Spinal cord (tissue), 10 donors: ENCODE results near the gene DBNDD2. TPM values are rescaled to one million over a fixed set of nuclear protein-coding genes. Genes with fewer than 3 reads are reported as not detected.

Experiments
- DNase-seq, 6 donors: peaks; one replicate each; pipeline versions ENCODE4 v3.0.0 to v3.0.0-alpha.2; 2013 to 2015; ENCODE audit warnings: low spot score in 6 of 6, low read depth in 4 of 6
- H3K27ac ChIP-seq: one replicate; pipeline ENCODE4 v1.5.1; 2013; ENCODE audit warnings: low read depth, low read length, control low read depth
- H3K27me3 ChIP-seq: one replicate; pipeline ENCODE4 v1.6.1; 2013; ENCODE audit warnings: low read length; ENCODE audit not compliant: control insufficient read depth, insufficient read depth
- H3K36me3 ChIP-seq: one replicate; pipeline ENCODE4 v1.6.1; 2013; ENCODE audit warnings: low read length; ENCODE audit not compliant: control insufficient read depth, insufficient read depth
- H3K4me1 ChIP-seq: one replicate; pipeline ENCODE4 v1.6.1; 2013; ENCODE audit warnings: low read length; ENCODE audit not compliant: control insufficient read depth, insufficient read depth
- H3K4me3 ChIP-seq: one replicate; pipeline ENCODE4 v1.5.1; 2013; ENCODE audit warnings: low read depth, low read length, control low read depth
- H3K9me3 ChIP-seq: one replicate; pipeline ENCODE4 v1.6.1; 2013; ENCODE audit warnings: low read length; ENCODE audit not compliant: control insufficient read depth, insufficient read depth
- WGBS: methylation state at CpG from one replicate; pipeline ENCODE4 v1.1.5; 2013; ENCODE audit warnings: missing lambda C conversion rate; ENCODE audit not compliant: insufficient coverage; 5-methylcytosine and 5-hydroxymethylcytosine counted together
- polyA plus RNA-seq, 2 donors: library from polyadenylated mRNA; unstranded; fragments of 120-200 nt; gene quantifications; one replicate each; pipeline ENCODE4 v1.2.1, GENCODE V29; 2013; ENCODE audit not compliant: insufficient read length in 2 of 2
- total RNA-seq, 2 donors: library from RNA; depleted of rRNA in 1 of 2; stranded (reverse); fragments of 120-200 nt in 1 of 2; fragments of >200 nt in 1 of 2; gene quantifications; one replicate each; pipeline versions ENCODE4 v1.2.3 to v1.2.4, GENCODE V29; 2013 to 2014
- donor health status: healthy.

The DBNDD2 gene
- total and polyA plus RNA-seq, 4 donors: 22.7 to 69.3 (median 50.1) TPM

DNA sequence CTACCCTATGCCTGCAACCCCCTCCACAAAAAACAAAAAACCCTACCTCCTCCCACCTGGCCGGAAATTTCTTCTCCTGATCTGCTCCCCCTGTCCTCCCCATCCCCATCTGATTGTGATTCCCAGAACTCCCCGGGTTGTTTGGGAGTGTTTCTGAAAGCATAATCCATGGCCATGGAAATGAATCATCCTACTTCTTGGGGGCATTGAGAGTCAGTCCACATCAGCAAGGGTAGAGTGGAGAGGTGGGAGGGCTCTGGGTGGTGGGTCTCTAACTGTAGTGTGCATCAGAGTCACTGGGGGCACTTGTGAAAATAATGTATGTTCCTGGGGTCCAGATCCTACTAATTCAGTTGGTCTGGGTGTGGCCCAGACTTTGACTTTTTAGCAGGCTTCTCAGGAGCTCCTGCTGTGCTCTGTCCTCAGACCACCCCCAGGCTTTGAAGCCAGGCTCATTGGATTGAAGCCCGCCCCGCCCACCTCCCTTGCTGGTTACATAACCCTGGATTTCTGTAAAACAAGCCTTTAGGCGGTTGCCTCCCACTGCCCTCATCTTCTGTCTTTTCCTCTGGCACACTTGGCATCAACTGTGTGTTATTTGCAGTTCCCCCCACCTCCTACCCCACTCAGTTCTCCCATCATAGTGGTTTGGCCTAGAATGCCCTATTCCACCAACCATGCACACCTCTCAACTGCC lies 18.4 kb downstream of the DBNDD2 start:
- Histone ChIP-seq H3K4me3 (no peak overlapping the region), H3K27ac (no peak overlapping the region), H3K27me3 (no peaks in the 10 kb centered on the region), H3K9me3 (no peaks in the 10 kb centered on the region), H3K36me3 (peaks cover 36% of the 10 kb centered on the region), H3K4me1 (no peaks in the 10 kb centered on the region)
- 71% methylated on average over 3 of the region's 5 CpGs for WGBS
- no peak for DNase-seq

DNA sequence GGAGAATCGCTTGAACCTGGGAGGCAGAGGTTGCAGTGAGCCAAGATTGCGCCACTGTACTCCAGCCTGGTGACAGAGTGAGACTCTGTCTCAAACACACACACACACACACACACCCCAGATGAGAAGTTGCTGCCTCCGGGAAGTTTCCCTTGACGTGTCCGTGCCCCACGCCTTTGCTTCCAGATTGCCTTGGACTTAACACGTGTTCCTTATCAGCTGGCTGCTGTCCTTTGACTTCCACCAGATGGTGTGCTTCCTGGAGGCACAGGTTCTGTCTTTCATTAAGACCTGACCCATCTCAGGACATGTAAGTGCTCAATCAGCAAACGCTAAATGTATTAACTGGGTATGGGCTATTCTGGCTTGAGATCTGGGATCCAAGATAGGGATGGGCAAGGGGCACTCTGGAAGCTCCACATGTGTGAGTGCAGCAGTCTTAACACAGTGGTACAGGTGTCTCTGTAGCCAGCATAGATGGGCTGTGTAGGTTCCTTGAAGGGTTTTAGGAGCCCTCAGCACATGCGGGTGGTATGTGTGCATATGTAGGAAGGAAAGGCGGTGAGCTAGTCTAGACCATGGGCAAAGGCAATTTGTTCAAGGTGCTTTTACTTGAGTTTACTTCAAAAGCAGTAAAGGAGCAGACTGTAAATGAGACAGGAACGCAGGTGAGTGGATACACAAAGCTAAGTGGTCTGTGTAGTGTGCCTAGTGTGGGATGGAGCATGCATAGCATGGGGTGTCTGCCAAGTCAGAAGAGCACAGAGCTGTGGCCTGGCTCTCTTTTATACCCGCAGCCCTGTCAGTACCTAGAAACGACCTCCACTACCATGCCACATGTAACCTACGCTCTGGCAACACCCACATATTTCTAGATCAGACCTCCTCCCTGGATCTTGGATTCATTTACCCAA lies 19.4 kb downstream of the DBNDD2 start:
- no peak for DNase-seq
- H3K9me3 ChIP-seq: no peaks in the 10 kb centered on the region
- no peak overlapping the region for H3K4me3 ChIP-seq
- H3K27me3 ChIP-seq: no peaks in the 10 kb centered on the region
- H3K27ac ChIP-seq: no peak overlapping the region
- no peaks in the 10 kb centered on the region for H3K4me1 ChIP-seq
- H3K36me3 ChIP-seq: peaks cover 29% of the 10 kb centered on the region
- WGBS: 94% methylated on average over 13 of the region's 14 CpGs

DNA sequence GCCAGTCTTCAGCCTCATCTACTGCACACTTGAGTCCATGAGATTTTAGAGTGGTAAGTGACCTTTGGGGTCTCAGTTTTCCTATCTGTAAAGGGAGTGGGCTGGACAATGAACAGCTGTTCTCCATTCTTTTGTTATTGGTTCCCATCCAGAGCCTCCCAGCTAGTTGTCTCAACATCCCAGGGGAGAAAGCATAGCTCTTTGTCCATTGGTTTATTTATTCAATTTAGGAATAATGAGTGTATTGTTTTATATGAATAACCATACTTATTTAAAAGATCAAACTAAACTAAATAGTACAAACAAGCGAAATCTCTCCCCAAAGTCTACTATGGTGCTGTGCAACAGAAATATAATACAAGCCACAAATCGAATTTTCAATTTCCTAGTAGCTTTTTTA lies 21.5 kb downstream of the DBNDD2 start:
- no peak overlapping the region for H3K4me3 ChIP-seq
- peak in 1 of 6 donors; percentile 38 for DNase-seq
- no peak overlapping the region for H3K27ac ChIP-seq
- peaks cover 17% of the 10 kb centered on the region for H3K36me3 ChIP-seq
- no peaks in the 10 kb centered on the region for H3K4me1 ChIP-seq
- H3K9me3 ChIP-seq: no peaks in the 10 kb centered on the region
- no peaks in the 10 kb centered on the region for H3K27me3 ChIP-seq
- WGBS: no CpG with 5 or more reads among the region's 2 CpGs

DNA sequence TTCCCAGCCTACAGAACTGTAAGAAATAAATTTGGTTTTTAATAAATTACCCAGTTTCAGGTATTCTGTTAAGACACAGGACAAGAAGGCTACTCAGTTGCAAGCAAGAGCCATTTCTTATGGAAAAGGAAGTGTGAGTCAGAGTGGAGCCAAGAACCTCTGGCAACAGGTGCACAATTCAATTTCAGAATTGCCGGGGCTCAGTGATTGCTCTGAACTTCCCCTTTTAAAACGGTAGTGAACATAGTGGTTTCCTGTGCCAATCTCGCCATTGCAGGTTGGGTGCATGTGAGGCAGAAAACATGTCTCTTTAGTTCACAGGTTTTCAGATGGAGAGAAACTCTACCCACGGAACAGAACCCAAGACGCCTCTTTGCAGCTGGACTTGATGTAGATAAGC lies 24.2 kb downstream of the DBNDD2 start:
- Histone ChIP-seq H3K9me3 (no peaks in the 10 kb centered on the region), H3K27me3 (no peaks in the 10 kb centered on the region), H3K4me1 (peaks cover 8% of the 10 kb centered on the region), H3K4me3 (no peak overlapping the region), H3K27ac (no peak overlapping the region), H3K36me3 (peaks cover 5% of the 10 kb centered on the region)
- no peak for DNase-seq
- 88% methylated on average over 5 of the region's 5 CpGs for WGBS

DNA sequence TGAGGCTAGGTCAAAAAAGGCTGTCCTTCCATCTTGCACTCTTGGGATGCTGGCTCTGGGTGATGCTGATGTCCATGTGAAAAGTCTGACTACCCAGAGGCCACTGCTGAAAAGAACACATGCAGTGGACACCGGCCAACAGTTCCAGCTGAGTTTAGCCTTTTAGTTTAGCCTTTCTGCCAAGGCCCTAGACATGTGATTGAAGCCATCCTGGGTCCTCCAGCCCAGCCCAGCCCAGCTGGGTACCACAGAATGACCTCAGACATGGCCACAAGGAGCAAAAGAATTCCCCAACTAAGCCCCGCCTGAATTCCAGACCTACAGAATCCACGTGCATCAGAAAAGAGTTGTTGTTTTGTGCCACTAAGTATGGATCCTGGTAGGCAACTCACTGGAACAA lies 25.2 kb downstream of the DBNDD2 start:
- Histone ChIP-seq H3K36me3 (no peaks in the 10 kb centered on the region), H3K4me3 (no peak overlapping the region), H3K4me1 (peaks cover 8% of the 10 kb centered on the region), H3K27ac (no peak overlapping the region), H3K27me3 (no peaks in the 10 kb centered on the region), H3K9me3 (no peaks in the 10 kb centered on the region)
- 87% methylated on average over 2 of the region's 3 CpGs for WGBS
- peak in 1 of 6 donors; percentile 55 for DNase-seq

DNA sequence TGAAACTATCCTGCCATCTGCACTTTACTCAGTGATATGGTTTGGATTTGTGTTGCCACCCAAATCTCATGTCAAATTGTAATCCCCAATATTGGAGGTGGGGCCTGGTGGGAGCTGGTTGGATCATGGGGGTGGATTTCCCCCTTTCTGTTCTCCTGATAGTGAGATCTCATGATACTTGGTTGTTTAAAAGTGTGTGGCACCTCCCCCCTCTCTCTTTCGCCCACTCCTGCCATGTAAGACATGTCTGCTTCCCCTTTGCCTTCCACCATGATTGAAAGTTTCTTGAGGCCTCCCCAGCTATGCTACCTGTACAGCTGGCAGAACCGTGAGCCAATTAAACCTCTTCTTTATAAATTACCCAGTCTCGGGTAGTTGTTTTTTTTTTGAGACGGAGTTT lies 25.9 kb downstream of the DBNDD2 start:
- no peak overlapping the region for H3K27ac ChIP-seq
- no peaks in the 10 kb centered on the region for H3K9me3 ChIP-seq
- no peak for DNase-seq
- H3K36me3 ChIP-seq: no peaks in the 10 kb centered on the region
- peaks cover 8% of the 10 kb centered on the region for H3K4me1 ChIP-seq
- 100% methylated on average over 2 of the region's 4 CpGs for WGBS
- H3K4me3 ChIP-seq: no peak overlapping the region
- H3K27me3 ChIP-seq: no peaks in the 10 kb centered on the region

DNA sequence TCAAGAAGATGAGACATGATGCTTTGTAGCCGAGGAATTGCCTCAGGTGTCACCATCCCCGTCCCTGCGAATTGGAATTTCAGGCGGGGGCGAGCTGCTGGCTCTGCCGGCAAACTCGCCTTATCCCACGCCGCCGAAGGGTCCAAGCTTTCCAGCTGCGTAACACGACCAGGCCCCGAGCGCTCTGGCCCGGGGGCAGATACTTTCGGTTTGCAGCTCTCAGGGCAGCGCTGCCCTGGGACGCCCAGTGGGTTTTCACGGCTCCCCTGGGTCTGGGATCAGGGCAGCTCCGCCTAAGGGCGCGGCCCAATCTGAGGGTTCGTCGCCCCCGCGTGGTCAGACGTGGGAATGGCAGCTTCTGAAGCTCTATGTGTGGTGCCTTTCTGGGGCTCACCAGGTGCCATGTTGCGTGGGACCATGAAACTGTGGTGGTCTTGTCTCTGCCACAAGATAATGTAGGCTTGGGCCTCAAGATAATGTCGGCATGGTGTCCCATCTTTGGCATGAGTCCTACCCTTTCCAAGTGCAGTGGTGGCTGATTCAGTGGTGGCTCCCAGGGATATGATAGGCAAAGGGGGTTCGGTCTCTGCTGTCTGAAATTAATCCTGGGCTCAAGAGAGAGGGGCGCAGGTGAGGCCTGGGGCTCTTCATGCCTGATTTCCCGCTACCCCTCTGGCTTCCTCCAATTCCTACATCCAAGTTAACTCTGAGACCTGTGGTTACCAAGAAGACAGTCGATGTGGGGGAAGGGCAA lies 28.8 kb downstream of the DBNDD2 start:
- peaks cover 8% of the 10 kb centered on the region for H3K4me1 ChIP-seq
- no peaks in the 10 kb centered on the region for H3K9me3 ChIP-seq
- no peaks in the 10 kb centered on the region for H3K27me3 ChIP-seq
- 6% methylated on average over 31 of the region's 33 CpGs for WGBS
- peak overlapping the region; percentile 63 for H3K4me3 ChIP-seq
- H3K36me3 ChIP-seq: no peaks in the 10 kb centered on the region
- no peak overlapping the region for H3K27ac ChIP-seq
- DNase-seq: peak; percentile 49 to 91 (median 62)

DNA sequence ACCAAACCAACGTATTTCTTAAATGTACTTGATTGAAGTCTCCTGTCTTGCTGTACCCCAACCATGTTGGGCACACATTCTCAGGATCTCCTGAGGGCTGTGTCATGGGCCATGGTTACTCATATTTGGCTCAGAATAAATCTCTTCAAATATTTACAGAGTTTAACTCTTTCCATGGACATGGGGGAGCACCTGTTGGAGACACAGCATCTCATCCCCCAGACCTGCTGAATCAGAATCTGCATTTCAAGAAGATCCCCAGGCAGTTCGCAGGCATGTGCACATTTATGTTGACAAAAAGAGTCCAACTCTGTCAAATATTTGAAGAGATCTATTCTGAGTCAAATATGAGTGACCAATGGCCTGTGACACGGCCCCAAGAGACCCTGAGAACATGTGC lies 32.3 kb downstream of the DBNDD2 start:
- H3K4me3 ChIP-seq: no peak overlapping the region
- peaks cover 8% of the 10 kb centered on the region for H3K4me1 ChIP-seq
- 83% methylated on average over 2 of the region's 3 CpGs for WGBS

DNA sequence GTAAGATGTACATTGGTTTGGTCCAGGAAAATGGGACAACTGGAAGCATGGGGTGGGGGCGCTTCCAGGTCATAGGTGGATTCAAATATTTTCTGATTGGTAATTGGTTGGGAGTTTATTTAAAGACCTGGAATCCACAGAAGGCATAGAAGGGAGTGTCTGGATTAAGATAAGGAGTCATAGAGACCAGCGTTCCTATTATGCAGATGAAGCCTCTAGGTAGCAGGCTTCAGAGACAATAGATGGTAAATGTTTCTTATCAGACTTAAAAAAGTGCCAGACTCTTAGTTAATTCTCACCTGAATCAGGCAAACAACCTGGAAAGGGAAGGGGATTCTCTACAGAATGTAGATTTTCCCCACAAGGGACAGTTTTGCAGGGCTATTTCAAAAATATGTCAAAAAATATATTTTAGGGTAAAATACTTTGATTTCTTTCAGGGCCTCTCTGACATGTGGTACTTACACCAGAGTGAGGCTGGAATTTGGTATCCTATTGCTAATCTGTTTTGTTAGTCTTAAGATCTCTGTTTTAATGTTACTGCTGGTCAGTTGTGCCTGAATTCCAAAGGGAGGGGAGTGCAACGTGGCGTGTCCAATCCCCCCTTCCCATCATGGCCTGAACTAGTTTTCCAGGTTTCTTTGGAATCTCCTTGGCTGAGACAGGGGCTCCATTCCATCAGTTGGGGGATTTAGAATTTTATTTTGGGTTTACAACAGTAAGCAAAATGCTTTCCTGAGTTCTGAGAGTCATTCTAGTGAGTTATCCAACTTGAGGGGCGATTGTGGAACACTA lies 33.0 kb downstream of the DBNDD2 start:
- DNase-seq: no peak
- Histone ChIP-seq H3K4me1 (peaks cover 8% of the 10 kb centered on the region), H3K4me3 (no peak overlapping the region), H3K27me3 (no peaks in the 10 kb centered on the region), H3K9me3 (no peaks in the 10 kb centered on the region), H3K27ac (no peak overlapping the region), H3K36me3 (no peaks in the 10 kb centered on the region)
- 75% methylated on average over 4 of the region's 5 CpGs for WGBS

More for the DNA sequence above, 32.3 kb downstream of the DBNDD2 start:
- no peak for DNase-seq
- Histone ChIP-seq H3K9me3 (no peaks in the 10 kb centered on the region), H3K36me3 (no peaks in the 10 kb centered on the region), H3K27ac (no peak overlapping the region), H3K27me3 (no peaks in the 10 kb centered on the region)
